GM23248 (cell line): ENCODE measurements around the gene CCDC90B.

Experiments
- EZH2 ChIP-seq: fragments of 200-600 bp; sonication (generic); IDR thresholded peaks from 2 replicates; pipeline ENCODE4 v1.6.1; 2018; ENCODE audit warnings: antibody characterized with exemption, mild to moderate bottlenecking; ENCODE audit not compliant: insufficient read depth, poor library complexity, severe bottlenecking
- EZH2phosphoT487 ChIP-seq: fragments of 200-600 bp; sonication (generic); IDR thresholded peaks from 2 replicates; pipeline ENCODE4 v1.6.1; 2018; ENCODE audit warnings: antibody characterized with exemption, moderate library complexity, mild to moderate bottlenecking, low read depth; ENCODE audit not compliant: insufficient read depth

DNA sequence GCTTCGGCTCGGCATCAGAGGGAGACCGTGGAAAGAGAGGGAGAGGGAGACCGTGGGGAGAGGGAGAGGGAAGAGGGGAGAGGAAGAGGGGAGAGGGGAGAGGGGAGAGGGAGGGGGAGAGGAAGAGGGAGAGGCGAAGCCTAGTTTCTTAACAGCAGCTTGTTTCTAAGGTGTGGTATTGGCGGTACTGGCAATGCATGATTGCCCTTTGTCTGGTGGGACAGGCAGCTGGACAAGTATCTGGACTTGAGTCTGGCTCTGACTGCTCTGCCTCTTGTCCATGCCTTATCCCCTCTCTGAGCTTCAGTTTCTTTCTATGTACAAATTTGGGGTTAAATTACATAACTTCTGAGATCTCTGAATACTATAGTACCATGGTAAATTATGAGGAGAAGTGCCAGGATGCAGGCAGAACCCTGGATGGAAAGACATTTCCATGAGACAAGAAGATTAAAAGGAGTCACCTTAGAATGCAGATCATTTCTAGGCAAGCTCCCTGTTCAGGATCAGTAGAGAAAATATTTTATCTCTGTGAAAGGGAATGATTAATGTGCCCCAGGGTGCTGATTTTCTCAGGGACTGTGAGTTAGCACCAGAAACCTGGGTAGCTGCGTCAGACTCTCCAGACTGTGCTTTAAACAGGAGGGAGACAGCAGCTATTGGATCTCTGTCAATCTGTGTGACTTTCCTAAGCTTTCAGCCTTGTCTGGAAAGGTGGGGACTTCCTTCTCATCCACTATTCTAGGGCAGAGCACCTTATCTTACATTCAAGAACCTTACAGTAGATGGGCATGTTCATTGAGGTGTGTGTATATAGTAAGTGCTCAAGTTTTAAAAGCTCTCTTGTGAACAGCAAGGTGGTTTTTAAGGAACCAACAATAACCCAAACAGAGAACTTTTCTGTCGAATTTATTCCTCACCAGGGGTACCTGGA lies 31.9 kb upstream of the CCDC90B start:
- no peak for TF ChIP-seq EZH2phosphoT487
- no peak for TF ChIP-seq EZH2
